Ammon's horn (tissue), 1 donor: ENCODE data around the gene EPB41L2.
A peak's percentile ranks its signal among the peaks of the same experiment; 100 is the strongest.

Source experiments
- DNase-seq: peaks from one replicate; pipeline ENCODE4 v3.0.0-alpha.2; 2016; ENCODE audit warnings: low spot score

Gene EPB41L2

DNA sequence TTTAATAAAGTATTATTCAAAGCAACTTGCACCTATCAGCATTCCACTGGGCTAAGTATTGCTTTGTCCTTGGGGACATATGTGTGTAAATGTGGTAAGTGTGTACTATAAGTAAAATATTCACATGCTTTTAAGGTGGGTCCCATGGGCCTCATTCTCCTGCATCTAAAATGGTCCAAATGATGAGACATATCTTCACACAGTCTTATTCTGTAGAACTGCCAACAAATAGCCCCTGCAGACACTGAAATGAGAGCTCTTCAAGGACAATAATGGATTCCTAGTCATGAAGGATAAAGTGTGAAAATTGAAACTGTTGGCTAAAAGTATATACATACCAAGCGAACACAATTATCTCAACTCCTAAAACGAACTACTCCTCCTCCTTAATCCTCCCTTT lies 154.1 kb downstream of the EPB41L2 start:
- no peak for DNase-seq

DNA sequence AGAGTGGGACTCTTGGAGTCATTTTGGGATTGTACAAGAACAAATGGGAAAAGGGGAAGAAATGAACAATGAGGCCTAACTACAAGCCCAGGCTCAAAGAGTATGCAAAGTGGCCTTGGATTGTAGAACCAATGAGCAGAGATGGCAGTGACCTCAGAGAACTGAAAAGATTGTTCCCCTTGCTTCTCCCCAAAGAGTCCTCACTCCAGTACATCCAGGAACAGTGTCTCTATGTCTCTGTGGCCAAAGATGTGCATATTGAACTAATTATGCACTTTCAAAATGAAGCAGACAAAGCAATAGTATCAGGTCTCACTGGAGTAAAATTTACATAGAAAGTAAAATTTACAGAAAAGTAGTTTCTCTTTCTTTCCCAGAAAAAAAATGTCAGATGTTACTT lies 154.9 kb downstream of the EPB41L2 start:
- no peak for DNase-seq

DNA sequence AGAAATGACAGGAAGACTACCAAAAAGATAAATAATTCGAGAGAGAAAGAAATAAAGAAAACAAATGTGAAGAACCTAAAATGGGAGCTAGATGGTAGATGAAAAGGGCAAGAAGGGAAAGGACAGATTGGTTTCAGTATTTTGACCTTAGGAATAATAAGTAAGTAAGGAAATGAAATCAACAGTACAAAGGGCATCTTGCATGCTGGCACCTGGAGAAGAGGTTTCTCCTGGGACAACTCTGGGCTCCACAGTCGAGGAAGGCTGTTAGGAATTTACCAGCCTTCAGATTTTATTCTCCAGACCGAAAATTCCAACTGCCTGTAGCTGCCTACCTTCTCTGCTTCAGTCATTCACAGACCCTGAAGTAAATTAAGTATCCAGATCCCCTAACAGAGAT lies 155.4 kb downstream of the EPB41L2 start:
- DNase-seq: no peak

DNA sequence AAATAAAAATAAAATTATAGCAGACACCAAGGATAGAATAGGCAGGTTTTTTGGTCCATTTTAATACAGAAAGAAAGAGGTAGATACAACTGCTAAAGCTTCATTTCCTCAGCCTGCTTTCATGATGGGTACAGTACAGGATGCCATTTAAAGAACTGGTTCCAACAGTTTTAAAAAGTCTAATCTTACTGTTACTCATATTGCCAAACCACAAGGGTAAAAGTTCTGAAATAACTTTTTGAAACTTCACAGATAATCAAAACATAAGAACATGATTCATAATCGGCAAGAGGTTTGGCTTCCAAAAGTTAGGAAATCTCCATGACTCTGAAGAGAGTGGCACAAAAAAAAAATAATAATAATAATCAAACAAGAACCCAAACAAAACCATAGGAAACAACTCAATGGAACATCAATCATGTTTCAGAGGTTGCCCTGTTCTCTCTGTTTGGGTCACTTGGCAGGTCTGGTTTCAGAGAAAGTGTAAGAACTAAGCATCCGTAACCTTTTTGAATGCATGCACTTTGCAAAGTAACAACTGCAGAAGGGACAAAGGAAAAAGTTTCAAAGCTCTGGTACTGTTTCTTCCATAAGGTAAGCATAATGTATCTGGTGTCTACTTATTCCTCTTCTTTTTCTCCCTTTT lies 156.2 kb downstream of the EPB41L2 start:
- DNase-seq: no peak

DNA sequence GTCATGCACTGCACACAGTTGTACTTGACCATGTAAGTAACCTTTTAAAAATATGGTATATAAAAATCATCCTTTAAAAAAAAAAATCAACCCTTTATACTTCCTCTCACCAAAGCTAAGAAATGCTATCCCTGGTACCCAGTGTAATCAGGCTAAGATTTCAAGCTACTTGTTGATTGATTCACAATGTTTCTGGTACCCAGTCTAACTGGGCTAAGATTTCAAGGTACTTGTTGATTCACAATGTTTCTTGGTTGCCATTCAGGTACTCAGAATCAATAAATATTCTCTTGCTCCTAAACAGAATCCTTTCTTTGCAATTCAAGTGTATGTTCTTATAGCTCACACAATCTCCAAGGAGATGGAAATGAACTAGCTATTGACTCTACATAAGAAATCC lies 159.4 kb downstream of the EPB41L2 start:
- no peak for DNase-seq

DNA sequence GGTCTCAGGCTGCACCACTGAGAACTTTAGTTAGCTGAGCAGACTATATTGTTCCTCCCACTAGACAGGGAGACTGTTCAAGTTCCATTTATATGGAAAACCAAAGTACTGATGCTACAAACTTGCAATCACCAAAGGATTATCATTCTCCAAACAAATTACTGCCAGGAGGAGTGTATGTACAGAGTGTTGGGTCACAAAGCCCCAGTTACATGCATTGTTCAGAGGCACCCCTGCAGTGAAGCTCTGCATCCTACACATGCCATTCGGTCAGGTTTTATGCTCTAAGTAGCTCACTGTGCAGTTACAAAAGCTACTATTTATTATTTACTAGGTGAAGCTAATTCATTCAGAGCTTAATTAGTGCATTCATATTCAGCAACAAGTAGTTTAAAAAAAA lies 160.0 kb downstream of the EPB41L2 start:
- no peak for DNase-seq

DNA sequence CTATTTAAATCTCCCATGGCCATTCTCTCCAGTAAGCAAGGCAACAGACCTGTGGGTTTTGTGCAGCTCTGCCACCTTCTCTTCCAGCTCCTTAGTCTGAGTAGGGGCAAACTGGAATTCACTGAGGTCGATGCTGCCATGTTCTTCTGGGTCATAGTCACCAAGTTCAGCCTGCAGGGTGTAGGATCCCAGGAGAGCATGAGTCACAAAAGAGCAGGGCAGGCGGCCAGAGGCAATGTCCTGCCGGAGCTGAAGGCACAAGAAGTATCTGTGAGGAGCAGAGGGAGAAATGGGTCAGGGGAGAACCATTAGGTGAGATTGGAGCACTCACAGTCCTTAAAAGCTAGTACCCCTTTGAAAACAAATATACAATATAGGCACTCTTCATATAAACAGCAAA lies 162.1 kb downstream of the EPB41L2 start:
- DNase-seq: no peak

DNA sequence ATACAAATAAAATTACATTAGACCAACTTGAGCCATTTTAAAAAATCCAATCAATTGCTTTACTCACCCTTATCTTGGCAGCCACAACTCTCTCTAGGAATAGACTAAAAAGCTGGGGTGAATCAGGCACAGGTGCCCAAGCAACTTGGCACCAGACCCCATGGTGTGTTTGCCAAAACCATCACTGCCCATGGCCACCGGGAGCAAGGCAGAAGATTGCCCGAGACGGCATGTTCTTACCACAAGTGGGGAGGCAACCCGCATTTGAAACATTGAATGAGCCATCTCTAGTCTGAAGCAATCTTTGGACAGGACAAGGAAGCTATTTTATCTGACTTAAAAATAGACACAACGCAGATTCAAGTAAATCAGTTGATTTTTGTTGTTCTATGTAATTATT lies 166.8 kb downstream of the EPB41L2 start:
- DNase-seq: peak; percentile 48

DNA sequence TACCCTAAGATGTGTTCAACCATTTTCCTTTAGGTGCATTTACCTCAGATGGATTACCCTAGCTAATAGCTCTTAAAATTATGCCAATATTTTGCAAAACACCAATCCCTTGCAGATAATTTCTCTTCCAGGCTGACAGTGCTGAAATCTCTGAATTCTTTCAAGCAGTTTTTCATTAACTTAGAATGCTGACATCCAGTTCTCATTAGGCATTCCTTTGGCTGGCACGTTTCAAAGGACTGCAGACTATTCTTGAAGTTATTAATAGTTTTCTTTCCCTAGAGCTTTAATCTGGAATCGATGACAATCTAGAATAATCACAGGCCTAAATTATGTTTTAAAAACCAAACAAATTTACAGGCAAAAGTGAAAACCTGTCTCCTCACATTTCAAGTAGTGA lies 167.5 kb downstream of the EPB41L2 start:
- no peak for DNase-seq

DNA sequence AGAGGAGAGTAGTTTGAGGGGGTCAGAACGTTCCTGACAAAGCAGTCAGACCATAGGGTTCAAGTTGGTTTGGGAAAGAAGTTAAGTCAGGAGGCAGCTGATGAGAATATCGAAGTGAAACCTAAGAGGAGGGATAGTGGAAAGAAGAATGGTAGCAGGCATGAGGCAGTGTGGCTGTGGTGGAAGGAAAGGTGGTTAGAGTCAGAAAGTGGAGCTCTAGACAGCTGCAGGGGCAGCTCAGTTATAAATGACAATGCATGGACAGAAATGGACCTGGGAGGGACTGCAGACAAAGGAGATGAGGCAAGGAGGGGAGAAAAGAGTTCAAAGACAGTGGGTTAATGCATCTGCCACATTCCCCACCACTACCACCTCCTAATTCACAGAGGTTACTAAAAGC lies 169.3 kb downstream of the EPB41L2 start:
- no peak for DNase-seq

DNA sequence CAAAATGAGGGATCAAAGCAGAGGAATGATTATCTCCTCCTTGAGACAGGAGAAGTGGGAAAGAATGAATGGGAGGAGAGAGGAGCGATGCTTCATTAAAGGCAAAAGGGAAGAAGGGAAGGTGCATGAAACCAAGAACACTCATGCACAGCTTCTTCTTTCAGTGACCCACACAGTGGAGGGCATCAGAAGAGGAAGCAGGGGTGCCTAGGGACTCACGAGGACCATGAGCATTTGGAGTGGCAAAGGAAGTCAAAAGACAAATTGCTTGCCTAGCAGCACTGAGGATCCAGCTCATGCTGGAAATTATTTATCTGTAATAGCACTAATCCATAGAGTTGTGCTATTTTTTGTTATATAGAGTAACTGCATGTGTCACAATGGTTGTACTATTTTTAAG lies 169.8 kb downstream of the EPB41L2 start:
- DNase-seq: peak; percentile 74

DNA sequence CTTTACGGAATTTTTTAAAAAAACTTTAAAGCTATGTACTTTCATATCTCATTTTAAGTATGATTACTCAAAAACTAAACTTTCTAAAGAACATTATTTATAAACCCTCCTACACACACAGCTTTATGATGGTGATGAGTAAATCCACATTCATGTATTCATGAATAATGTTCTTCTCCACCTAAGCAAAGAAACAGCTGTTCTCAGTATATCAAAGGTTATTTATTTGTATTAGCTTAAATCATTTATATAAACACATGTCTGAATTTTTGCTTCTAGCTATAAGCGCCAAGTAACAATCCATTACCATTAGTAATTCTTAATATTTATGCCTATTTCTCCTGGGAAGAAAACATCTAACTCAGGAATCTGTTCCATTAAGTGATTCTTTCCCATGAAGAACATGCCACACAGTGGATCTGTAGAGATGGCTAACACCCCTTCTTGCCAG lies 172.5 kb downstream of the EPB41L2 start:
- no peak for DNase-seq

DNA sequence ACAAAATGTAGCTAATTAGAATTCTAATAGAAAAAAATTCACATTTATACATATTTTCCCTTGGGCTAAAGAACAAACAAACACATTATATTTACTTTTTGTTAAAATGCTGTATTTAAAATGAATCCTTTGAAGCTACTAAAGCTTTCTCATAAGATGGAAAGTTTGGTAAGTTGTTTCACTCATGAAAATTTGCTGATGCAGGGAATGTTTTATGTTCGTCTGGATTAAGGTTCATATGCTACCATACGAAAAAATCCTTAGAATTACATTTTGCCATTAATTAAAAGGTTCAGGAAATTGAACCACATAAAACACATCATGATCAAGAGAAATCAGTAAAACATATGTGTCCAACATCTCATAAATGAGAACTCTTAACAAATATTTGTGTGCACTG lies 173.6 kb downstream of the EPB41L2 start:
- DNase-seq: no peak

DNA sequence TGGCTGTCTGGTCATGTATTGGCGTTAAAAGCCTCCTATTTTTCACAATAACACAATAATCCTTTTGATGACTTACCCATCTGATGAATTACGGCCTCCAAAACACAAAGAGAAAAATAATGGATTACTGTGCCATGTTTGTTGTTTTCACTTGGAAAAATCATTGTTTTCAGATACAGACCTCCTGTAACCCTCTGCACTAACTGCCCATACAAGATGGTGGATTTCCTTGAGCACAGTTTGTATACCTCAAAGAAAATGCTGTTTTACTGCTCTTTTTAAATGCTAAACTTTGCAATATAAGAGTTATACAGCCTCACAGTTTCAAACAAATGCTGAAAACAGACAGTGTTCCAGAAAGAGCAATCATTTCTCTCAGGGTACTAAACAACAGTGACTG lies 174.8 kb downstream of the EPB41L2 start:
- DNase-seq: no peak

DNA sequence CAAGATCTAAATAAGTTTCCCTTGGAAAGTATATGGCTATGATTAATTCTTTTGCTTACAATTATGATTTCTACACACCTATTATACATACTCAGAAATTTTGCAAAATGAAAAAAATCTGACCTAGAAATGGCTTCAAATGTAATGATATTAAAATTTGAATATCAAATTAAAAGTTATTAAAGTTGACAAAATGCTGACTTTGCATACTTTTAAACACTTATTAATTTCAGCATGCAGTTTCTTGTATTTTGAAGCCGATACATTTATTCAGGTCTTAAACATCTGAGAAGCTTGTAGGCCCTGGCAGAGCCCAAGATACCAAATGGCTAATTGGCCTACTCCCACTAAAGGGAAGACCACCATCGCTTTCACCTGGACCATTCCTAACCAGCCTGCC lies 176.1 kb downstream of the EPB41L2 start:
- no peak for DNase-seq

DNA sequence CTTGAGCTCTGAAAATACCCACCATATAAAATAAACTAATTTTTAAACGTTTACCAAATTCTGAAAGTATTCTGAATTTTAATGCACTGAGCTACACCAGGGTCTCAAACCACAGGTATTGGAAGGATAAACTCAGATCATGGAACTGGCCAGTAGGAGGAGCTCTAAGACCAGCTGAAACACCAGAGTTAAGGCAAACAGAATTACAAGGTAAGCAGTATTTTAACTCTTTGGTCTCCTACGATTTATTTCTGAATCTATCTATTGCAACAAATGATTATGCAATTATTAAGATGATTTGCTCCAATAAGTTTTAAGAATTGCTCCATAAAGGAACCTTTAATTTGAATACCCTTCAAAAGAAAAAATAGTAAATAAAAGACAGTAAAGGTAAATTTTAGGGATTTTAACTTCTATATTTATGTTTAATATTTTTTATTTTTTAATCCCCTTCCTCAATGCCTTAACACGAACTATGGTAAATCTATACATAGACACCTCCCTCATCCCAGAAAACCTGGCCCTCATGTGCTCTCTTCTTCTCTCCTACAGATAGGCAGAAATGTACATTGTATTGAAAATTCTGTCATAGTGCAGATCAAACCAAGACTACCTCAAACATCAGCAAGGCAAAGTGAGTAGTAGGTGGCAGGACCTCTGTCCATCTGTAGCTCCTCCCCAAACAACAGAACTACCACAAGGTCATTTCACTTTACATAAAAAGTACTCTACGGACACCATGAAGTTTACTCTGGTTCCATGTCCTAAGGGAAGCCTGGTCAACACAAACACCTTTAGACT lies 177.5 kb downstream of the EPB41L2 start:
- peak; percentile 90 for DNase-seq

DNA sequence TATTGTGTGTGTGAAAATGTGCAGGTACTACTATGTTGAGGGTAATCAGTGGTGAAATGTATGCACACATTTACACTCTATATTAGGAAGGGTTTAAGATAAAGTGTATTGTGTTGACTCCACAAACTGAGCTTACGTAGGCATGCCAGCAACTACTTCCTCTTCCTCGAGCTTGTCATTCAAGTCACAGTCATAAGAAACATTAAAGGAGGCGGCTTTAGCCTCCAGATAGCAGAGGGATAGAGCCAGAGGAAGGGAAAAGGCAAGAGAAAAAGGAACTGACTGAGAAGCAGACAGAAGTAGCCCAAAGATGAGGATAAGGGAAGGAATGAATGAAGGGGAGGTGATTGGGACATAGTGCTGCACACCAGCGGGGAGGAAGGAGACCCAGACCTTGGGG lies 180.7 kb downstream of the EPB41L2 start:
- DNase-seq: peak; percentile 56

DNA sequence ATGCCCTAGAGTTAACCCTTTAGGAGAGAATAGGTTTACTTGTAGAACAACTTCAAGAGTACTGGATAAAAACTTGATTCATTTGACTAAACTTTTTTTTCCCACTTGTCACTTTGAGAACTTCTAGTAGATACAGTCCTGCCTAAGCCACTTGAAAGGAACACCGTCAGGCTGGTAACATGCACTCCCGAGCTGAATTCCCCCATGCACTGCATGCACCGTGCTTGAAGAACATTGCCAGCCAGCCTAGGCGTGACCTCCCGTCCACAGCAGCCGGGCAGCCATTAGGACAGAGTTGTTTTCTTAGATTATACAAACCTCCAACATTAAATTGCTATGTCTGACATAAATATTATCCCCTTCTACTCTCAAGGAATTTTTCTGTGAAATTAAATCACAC lies 183.2 kb downstream of the EPB41L2 start:
- no peak for DNase-seq

DNA sequence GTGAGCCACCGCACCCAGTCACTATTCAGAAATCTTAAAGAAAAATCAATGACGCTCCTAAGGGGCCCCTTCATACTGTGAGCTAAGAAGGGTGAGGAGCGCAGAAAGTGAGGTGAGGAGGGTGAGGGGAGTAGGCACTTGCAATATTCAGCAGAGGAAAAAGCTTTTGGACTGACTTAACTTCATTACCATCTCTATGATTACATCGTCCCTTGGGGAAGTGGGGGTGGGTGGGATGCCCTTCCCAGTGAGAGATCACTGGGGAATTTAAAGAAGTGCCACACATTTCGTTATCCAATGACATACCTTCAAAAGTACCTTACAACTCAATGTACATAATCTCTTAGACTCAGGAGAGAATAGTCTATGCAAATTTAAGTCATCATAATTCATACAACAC lies 189.3 kb downstream of the EPB41L2 start:
- no peak for DNase-seq

DNA sequence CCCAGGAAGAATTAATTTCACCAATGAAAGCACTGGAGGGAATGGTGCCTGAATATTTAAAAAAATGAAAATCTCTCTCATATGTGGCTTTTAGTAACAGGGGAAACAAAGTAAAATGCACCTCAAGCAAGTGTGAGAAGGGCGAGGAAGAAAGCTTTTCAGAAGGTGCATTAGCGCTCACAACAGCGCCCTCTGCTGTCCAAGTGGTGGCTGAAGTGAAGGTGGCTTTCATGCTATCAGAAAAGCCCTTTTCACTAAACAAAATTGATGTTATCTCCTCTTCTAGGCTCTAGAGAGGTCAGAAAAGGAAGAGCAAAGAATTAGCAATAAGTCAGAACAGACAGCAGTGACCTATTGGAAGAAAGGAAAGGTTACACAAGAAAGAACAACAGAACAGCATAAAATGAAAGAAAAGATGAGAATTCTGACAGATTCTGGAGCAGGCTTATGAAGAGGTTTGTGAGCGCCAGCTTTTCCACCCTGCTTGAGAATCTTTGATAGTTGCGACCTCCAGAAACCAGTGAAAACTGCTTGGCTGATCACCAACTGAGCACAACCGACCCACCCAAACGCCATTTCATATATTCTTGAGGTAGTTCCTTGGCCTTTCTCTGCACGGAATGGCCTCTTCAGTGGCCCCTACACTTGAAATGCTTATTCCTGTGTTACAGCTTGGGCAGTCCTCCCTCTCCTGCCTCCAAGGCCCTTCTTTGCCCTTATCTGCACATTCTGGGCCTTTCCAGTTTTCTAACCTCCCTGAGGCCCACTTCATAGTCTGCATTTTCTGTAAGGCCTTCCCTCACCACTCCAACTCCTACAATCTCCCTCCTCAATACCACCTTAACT lies 190.6 kb downstream of the EPB41L2 start:
- DNase-seq: peak; percentile 81

DNA sequence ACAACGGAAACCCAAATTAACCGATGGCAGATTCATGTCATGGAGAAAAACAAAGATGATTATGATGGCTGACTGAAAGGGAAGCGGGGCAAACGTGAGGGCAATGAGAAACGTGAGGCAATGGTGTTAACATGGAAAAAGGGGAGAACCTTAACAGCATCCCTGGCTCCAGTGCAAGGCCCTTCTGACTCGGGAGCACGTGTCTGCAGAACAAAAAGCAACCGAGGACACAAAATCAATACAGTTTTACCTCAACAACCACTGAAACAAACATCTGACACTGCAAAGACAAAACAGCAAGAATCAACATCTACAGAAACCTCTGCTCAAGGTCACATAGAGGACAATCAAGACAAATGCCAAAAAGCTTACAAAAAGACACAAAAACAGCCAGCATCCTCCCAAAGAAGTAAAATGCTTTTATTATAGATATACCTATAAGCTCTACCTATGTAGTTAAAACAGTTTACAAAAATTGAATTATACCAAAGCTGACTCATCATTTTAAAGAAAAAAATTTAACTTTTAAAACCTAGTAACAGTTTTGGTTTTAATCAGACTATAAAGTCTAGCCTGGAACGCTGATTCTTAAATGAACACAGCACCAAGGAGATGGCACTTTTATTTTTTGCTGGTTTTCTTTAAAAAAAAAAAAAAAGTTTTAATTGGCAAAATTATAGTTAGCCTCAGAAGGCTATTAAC lies 192.7 kb downstream of the EPB41L2 start:
- no peak for DNase-seq

DNA sequence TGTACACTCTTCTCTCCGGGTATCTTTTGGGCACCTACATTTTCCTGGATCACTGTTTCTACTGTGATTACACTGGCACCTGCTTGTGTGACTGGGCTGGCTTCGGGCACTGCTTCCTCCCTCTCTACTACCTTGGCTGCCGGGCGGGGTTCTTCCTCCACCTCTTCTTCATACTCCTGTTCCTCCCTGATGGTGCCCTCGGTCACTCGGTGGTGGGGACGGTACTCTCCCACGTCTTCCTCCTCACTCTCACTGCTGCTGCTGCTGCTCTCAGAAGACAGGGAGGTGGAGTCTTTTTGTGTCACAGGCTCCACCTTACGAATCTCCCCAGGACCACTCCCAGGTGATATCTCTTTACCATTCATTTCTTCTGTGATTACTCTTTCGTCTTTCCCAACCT lies 193.4 kb downstream of the EPB41L2 start:
- no peak for DNase-seq
